ENCODE results near the gene NATD1.

DNA sequence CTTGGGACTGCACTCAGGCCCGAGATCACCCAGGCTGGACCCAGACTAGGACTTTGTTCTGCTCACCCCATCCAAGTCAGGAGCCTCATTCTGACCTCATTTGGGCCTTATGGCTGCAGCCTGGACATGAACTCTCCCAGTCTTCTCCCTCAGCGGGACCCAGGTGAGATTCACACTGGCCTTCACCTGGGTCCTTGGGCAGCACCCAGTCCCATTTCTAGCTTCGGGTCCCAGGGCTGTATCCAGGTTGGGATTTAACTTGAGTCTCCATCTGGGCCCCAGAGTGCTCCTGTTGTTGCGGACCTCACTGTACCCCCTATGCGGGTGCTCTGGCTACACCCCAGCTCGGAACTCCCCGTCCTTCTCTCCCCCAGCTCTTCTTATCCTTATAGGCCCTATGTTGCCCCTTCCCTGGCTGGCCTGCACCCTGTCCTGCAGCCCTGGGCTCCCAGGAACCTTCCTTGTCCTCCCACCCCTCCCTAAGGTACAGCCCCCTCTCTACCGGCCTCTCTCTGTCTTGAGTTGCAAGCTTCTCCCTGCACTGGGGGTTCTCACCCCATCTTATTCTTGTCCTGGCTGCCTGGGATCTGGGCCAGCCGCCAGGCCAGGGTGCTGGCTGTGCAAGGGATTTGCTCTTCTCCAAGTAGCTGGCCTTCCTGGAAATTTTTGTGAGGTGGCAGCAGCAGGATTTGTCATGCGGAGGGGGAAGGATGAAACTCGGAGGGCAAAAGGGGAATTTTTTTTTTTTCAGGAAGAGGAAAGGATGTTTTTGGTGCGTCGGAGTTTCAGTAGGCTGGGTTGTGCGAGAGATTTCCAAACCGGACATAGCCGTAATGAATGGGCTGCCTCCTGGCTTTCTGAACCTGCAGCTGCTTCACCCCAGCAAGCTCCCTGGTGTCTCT is 32.2 kb upstream of the NATD1 start:
- no peak for TF ChIP-seq TBP (IDR thresholded peaks at IDR 0.05; ENCODE audit: low read depth, low read length)
- no peak for TF ChIP-seq SAP30 (IDR thresholded peaks at IDR 0.05; ENCODE audit: insufficient read depth, insufficient replicate concordance, low read length)
- no peak for TF ChIP-seq EZH2 (IDR thresholded peaks at IDR 0.05; ENCODE audit: low read depth, low read length, severe bottlenecking)
